Measurements from ENCODE around the gene TNF.

DNA sequence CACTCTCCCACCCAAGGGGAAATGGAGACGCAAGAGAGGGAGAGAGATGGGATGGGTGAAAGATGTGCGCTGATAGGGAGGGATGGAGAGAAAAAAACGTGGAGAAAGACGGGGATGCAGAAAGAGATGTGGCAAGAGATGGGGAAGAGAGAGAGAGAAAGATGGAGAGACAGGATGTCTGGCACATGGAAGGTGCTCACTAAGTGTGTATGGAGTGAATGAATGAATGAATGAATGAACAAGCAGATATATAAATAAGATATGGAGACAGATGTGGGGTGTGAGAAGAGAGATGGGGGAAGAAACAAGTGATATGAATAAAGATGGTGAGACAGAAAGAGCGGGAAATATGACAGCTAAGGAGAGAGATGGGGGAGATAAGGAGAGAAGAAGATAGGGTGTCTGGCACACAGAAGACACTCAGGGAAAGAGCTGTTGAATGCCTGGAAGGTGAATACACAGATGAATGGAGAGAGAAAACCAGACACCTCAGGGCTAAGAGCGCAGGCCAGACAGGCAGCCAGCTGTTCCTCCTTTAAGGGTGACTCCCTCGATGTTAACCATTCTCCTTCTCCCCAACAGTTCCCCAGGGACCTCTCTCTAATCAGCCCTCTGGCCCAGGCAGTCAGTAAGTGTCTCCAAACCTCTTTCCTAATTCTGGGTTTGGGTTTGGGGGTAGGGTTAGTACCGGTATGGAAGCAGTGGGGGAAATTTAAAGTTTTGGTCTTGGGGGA, 754 bp downstream of the TNF start:
- TF ChIP-seq, protein P1, sequence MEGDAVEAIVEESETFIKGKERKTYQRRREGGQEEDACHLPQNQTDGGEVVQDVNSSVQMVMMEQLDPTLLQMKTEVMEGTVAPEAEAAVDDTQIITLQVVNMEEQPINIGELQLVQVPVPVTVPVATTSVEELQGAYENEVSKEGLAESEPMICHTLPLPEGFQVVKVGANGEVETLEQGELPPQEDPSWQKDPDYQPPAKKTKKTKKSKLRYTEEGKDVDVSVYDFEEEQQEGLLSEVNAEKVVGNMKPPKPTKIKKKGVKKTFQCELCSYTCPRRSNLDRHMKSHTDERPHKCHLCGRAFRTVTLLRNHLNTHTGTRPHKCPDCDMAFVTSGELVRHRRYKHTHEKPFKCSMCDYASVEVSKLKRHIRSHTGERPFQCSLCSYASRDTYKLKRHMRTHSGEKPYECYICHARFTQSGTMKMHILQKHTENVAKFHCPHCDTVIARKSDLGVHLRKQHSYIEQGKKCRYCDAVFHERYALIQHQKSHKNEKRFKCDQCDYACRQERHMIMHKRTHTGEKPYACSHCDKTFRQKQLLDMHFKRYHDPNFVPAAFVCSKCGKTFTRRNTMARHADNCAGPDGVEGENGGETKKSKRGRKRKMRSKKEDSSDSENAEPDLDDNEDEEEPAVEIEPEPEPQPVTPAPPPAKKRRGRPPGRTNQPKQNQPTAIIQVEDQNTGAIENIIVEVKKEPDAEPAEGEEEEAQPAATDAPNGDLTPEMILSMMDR (conservative IDR thresholded peaks at IDR 0.05): no peak
- TF ChIP-seq ZFX (IDR thresholded peaks at IDR 0.05): no peak

Data from C4-2B (cell line).